Colonic mucosa (tissue), 4 donors: ENCODE data around the gene SNX11. TPM values are rescaled to one million over a fixed set of nuclear protein-coding genes. Genes with fewer than 3 reads are reported as not detected.

Source experiments
- DNase-seq: peaks from one replicate; pipeline ENCODE4 v3.0.0-alpha.2; 2020
- H3K27ac ChIP-seq: fragments of 200-600 bp; one replicate; pipeline ENCODE4 v1.8.0; 2021
- H3K27me3 ChIP-seq: fragments of 200-600 bp; one replicate; pipeline ENCODE4 v1.8.0; 2021
- H3K36me3 ChIP-seq: fragments of 200-600 bp; one replicate; pipeline ENCODE4 v1.8.0; 2021
- H3K4me1 ChIP-seq: fragments of 200-600 bp; one replicate; pipeline ENCODE4 v1.8.0; 2021; ENCODE audit warnings: mild to moderate bottlenecking
- H3K4me3 ChIP-seq: fragments of 200-600 bp; one replicate; pipeline ENCODE4 v1.8.0; 2021
- H3K9ac ChIP-seq, 2 donors: one replicate each; pipeline ENCODE4 v1.7.0; 2013; ENCODE audit warnings: control low read depth in 2 of 2, low read depth in 2 of 2, low read length in 2 of 2
- H3K9me3 ChIP-seq: fragments of 200-600 bp; one replicate; pipeline ENCODE4 v1.8.0; 2021
- intact Hi-C: fragments of 100-400 bp; cut with DNase I; formaldehyde crosslinking; loops from one replicate; pipeline ENCODE4 v1.14.1; 2022
- total RNA-seq, 2 donors: library from RNA; stranded (reverse); fragmentation: NEBNext Ultra II Directional in 1 of 2; extraction: Animal tissue kit (Norgen Biotek cat#: 25700) in 1 of 2; gene quantifications; one replicate each; pipeline ENCODE4 v1.2.1, GENCODE V29; 2021
- TF ChIP-seq, protein P1 (sequence below): fragments of 200-600 bp; IDR thresholded peaks from one replicate; pipeline ENCODE4 v1.8.0; 2022; ENCODE audit warnings: antibody characterized with exemption, mild to moderate bottlenecking
- donor health status: healthy.
- donor health status: DM: no; HTN: no; CAD: no.
- donor health status: DM: no; HTN: no; CAD: no.

SNX11 gene
- total RNA-seq, 2 donors from 2014 or later, result 18.7 to 24.4 TPM

DNA sequence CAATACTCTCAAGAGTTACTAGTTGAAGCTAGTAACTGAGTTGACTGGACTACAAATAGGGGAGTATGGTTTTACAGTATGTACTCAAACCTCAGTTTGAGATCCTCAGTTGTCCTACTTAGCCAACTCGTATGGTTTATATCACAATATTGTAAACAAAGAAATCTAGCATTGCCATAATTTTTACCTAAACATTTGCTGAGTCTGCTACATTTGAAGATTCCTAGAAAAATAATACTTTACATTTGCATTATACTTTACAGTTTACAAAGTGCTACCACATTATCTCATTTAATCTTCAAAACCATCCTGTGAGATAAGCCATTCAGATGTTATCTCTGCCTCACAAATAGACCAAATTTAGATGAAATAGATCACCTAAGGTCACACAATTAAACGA, 22.6 kb upstream of the SNX11 start:
- no peak for DNase-seq
- H3K4me1 ChIP-seq, result no peaks in the 10 kb centered on the region
- H3K9me3 ChIP-seq, result no peaks in the 10 kb centered on the region
- intact Hi-C loops, result no loop called here
- no peaks in the 10 kb centered on the region for H3K36me3 ChIP-seq
- H3K9ac ChIP-seq, result no peak overlapping the region
- no peak overlapping the region for H3K4me3 ChIP-seq
- TF ChIP-seq, protein P1, sequence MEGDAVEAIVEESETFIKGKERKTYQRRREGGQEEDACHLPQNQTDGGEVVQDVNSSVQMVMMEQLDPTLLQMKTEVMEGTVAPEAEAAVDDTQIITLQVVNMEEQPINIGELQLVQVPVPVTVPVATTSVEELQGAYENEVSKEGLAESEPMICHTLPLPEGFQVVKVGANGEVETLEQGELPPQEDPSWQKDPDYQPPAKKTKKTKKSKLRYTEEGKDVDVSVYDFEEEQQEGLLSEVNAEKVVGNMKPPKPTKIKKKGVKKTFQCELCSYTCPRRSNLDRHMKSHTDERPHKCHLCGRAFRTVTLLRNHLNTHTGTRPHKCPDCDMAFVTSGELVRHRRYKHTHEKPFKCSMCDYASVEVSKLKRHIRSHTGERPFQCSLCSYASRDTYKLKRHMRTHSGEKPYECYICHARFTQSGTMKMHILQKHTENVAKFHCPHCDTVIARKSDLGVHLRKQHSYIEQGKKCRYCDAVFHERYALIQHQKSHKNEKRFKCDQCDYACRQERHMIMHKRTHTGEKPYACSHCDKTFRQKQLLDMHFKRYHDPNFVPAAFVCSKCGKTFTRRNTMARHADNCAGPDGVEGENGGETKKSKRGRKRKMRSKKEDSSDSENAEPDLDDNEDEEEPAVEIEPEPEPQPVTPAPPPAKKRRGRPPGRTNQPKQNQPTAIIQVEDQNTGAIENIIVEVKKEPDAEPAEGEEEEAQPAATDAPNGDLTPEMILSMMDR, result no peak
- H3K27ac ChIP-seq, result no peak overlapping the region
- H3K27me3 ChIP-seq, result no peaks in the 10 kb centered on the region

DNA sequence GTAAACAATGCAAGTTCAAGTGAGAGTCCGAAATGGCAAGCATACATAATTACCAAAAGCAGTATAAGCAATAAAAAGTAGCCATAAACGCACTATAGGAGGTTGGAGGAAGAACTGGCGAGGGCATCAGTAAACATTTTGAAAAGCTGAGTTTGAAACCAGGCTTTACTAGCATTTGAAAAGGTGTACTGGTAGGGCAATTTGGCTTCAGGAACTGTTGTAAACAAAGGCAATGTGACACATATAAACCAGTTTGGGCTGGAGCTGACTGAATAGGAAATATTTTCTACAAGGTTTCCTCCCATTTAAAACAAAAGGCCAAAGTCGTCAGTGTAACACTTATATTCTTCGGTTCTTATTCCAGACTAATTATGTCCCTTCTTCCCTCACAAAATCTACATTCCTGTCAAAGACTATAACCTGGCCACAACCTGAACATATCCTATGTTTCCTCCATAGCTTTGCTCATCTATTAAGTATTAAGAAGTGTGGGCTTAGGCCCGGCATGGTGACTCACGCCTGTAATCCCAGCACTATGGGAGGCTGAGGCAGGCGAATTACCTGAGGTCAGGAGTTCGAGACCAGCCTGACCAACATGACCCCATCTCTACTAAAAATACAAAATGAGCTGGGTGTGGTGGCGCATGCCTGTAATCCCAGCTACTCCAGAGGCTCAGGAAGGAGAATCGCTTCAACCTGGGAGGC, 14.1 kb upstream of the SNX11 start:
- H3K27ac ChIP-seq, result peak overlapping the region; percentile 79
- H3K27me3 ChIP-seq, result no peaks in the 10 kb centered on the region
- intact Hi-C loops, result no loop called here

DNA sequence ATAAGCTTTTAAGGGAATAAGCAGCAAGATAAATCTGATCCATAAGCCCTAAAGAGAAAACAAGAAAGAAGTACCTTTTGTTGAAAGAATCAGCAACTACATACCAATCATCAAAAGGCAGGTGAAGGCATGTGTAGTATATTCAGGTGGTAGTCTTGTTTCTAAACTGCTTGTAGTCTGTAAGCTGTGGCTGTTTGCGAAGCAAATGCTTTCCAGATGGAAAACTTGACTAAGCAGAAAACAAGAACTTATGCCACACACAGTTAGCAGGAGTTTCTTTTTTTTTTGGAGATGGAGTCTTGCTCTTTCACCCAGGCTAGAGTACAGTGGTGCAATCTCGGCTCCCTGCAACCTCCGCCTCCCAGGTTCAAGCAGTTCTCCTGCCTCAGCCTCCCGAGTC, 12.0 kb upstream of the SNX11 start:
- no peaks in the 10 kb centered on the region for H3K27me3 ChIP-seq
- H3K9me3 ChIP-seq, result no peaks in the 10 kb centered on the region
- DNase-seq, result no peak
- H3K27ac ChIP-seq, result no peak overlapping the region
- no peak overlapping the region for H3K4me3 ChIP-seq
- H3K36me3 ChIP-seq, result no peaks in the 10 kb centered on the region
- intact Hi-C loops, result no loop called here
- TF ChIP-seq, protein P1, result no peak
- H3K4me1 ChIP-seq, result peaks cover 5% of the 10 kb centered on the region
- H3K9ac ChIP-seq, result no peak overlapping the region

More for the DNA sequence above, 14.1 kb upstream of the SNX11 start:
- Histone ChIP-seq H3K9ac (no peak overlapping the region), H3K36me3 (no peaks in the 10 kb centered on the region), H3K4me1 (no peaks in the 10 kb centered on the region), H3K4me3 (no peak overlapping the region), H3K9me3 (no peaks in the 10 kb centered on the region)
- DNase-seq, result peak; percentile 58
- TF ChIP-seq, protein P1, result no peak

DNA sequence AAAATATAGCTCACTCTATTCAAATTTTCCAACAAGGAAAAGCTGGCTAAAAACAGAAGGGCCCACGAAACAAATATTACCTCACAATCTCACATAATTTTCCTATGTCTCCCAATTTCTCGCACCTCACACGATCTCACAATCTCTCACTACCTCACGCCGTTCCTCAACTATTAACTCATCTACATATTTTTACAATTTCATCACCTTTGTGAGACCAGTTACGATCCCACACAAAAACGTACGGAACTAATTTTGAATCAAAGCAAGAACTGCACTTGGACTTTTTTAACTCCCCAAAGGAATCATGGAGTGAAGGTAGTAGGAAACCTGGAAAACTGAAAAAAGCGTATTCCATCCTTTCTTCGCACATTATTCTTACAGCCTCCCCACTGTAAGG, 7.4 kb upstream of the SNX11 start:
- Histone ChIP-seq H3K9me3 (no peaks in the 10 kb centered on the region), H3K27ac (peak overlapping the region; percentile 76), H3K9ac (peak overlapping the region; percentile 74 to 80), H3K27me3 (no peaks in the 10 kb centered on the region), H3K36me3 (no peaks in the 10 kb centered on the region), H3K4me1 (peaks cover 5% of the 10 kb centered on the region), H3K4me3 (peak overlapping the region; percentile 64)
- intact Hi-C loops, result no loop called here
- DNase-seq, result no peak
- TF ChIP-seq, protein P1, result no peak

DNA sequence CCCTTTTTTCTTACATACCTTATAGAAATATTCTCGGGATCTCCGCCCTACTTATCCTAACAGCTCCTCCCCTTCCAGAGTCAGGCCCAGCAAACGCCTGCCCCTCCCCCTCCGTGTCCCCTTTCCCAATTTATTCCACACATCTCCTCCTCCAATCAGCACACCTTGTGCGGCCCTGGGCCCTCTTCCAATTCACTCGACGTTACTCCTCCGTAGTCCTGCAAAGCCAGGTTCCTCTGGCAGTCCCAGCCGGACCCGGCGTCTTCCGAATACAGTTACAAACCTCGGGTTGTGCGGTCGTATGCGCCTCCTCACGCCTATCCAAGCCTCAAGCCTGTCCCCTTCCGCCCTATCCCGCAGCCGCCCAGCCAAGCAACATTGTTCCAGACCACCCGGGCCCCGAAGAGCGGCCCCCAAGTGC, 7.0 kb upstream of the SNX11 start:
- Histone ChIP-seq H3K27ac (peak overlapping the region; percentile 76), H3K36me3 (no peaks in the 10 kb centered on the region), H3K9me3 (no peaks in the 10 kb centered on the region), H3K4me1 (peaks cover 5% of the 10 kb centered on the region), H3K27me3 (no peaks in the 10 kb centered on the region), H3K4me3 (peak overlapping the region; percentile 64), H3K9ac (peak overlapping the region; percentile 74 to 80)
- peak; percentile 79 for DNase-seq
- intact Hi-C loops, result no loop called here
- TF ChIP-seq, protein P1, result no peak
